ENCODE data around the gene CACNA2D1.

The CACNA2D1 gene

GRCh38 chr7:82444220-82444909, 788 bp upstream of the CACNA2D1 start:
- no peaks in the 10 kb centered on the region for H3K79me2 ChIP-seq
- peak overlapping the region; percentile 95 for H2AFZ ChIP-seq
- H3K27me3 ChIP-seq (ENCODE audit: control insufficient read depth, insufficient read depth, low read length): peaks cover 2% of the 10 kb centered on the region
- H3K9ac ChIP-seq: no peak overlapping the region
- H3K4me3 ChIP-seq (ENCODE audit: low read depth, low read length): peak overlapping the region; percentile 48
- peak overlapping the region; percentile 72 for H3K4me2 ChIP-seq (ENCODE audit: low read length)
- peak; percentile 18 for TF ChIP-seq CTCF (IDR thresholded peaks at IDR 0.05)
- no peaks in the 10 kb centered on the region for H3K36me3 ChIP-seq (ENCODE audit: control insufficient read depth, insufficient read depth, low read length)
- peaks cover 3% of the 10 kb centered on the region for H3K4me1 ChIP-seq
- H3K27ac ChIP-seq: peak overlapping the region; percentile 79
- no peaks in the 10 kb centered on the region for H3K9me3 ChIP-seq (ENCODE audit: control insufficient read depth, low read length)

- Histone ChIP-seq H3K27ac (peak overlapping the region; percentile 79), H3K36me3 (ENCODE audit: control insufficient read depth, insufficient read depth, low read length) (no peaks in the 10 kb centered on the region), H3K9ac (no peak overlapping the region), H3K9me3 (ENCODE audit: control insufficient read depth, low read length) (no peaks in the 10 kb centered on the region), H3K4me2 (ENCODE audit: low read length) (peak overlapping the region; percentile 72), H3K4me3 (ENCODE audit: low read depth, low read length) (peak overlapping the region; percentile 48), H3K27me3 (ENCODE audit: control insufficient read depth, insufficient read depth, low read length) (peaks cover 2% of the 10 kb centered on the region), H3K4me1 (peaks cover 3% of the 10 kb centered on the region), H3K79me2 (no peaks in the 10 kb centered on the region), H2AFZ (peak overlapping the region; percentile 95)
- no peak for TF ChIP-seq CTCF (IDR thresholded peaks at IDR 0.05)
Measured at GRCh38 chr7:82443036-82443546, 486 bp downstream of the CACNA2D1 start.

- Histone ChIP-seq H3K4me3 (ENCODE audit: low read depth, low read length) (peak overlapping the region; percentile 48), H3K27ac (peak overlapping the region; percentile 79), H3K9me3 (ENCODE audit: control insufficient read depth, low read length) (no peaks in the 10 kb centered on the region), H3K36me3 (ENCODE audit: control insufficient read depth, insufficient read depth, low read length) (no peaks in the 10 kb centered on the region), H2AFZ (peak overlapping the region; percentile 95), H3K9ac (no peak overlapping the region), H3K4me2 (ENCODE audit: low read length) (peak overlapping the region; percentile 72), H3K4me1 (peaks cover 3% of the 10 kb centered on the region), H3K79me2 (no peaks in the 10 kb centered on the region), H3K27me3 (ENCODE audit: control insufficient read depth, insufficient read depth, low read length) (peaks cover 2% of the 10 kb centered on the region)
- no peak for TF ChIP-seq CTCF (IDR thresholded peaks at IDR 0.05)
Measured at GRCh38 chr7:82442492-82443035, 1.0 kb downstream of the CACNA2D1 start.

GRCh38 chr7:82441669-82442478, 1.7 kb downstream of the CACNA2D1 start:
- no peaks in the 10 kb centered on the region for H3K9me3 ChIP-seq (ENCODE audit: control insufficient read depth, low read length)
- no peak overlapping the region for H3K4me3 ChIP-seq (ENCODE audit: low read depth, low read length)
- TF ChIP-seq CTCF (IDR thresholded peaks at IDR 0.05): no peak
- peaks cover 2% of the 10 kb centered on the region for H3K27me3 ChIP-seq (ENCODE audit: control insufficient read depth, insufficient read depth, low read length)
- H3K27ac ChIP-seq: no peak overlapping the region
- H2AFZ ChIP-seq: peak overlapping the region; percentile 1
- H3K4me1 ChIP-seq: peaks cover 3% of the 10 kb centered on the region
- no peaks in the 10 kb centered on the region for H3K79me2 ChIP-seq
- H3K4me2 ChIP-seq (ENCODE audit: low read length): no peak overlapping the region
- H3K9ac ChIP-seq: no peak overlapping the region
- no peaks in the 10 kb centered on the region for H3K36me3 ChIP-seq (ENCODE audit: control insufficient read depth, insufficient read depth, low read length)

Data from parathyroid adenoma (tissue), 2 donors.